GM18520 (cell line): ENCODE data around the gene ZNF804A.
"Not testable (repeated sequence)": the region's sequence is repeated elsewhere in the genome, so short reads cannot be mapped to it uniquely, and the experiment has no call there.

Source experiments
- ATAC-seq: cut with Tn5 transposase; IDR thresholded peaks from one replicate; pipeline ENCODE4 v1.9.1; 2021; ENCODE audit not compliant: unreplicated experiment

The ZNF804A gene

GRCh38 chr2:184814421-184814820 is 216.1 kb downstream of the ZNF804A start:
- no peak for ATAC-seq

- ATAC-seq, result no peak
Measured at GRCh38 chr2:184815824-184816223, 217.5 kb downstream of the ZNF804A start.

- ATAC-seq, result no peak
Measured at GRCh38 chr2:184824597-184824996, 226.3 kb downstream of the ZNF804A start.

GRCh38 chr2:184830531-184830930 is 232.2 kb downstream of the ZNF804A start:
- no peak for ATAC-seq

- ATAC-seq, result no peak
Measured at GRCh38 chr2:184834699-184835397, 236.5 kb downstream of the ZNF804A start.

GRCh38 chr2:184835398-184835715 is 237.0 kb downstream of the ZNF804A start:
- ATAC-seq, result no peak

GRCh38 chr2:184847331-184847730 is 249.0 kb downstream of the ZNF804A start:
- ATAC-seq, result no peak

- ATAC-seq, result no peak
Measured at GRCh38 chr2:184849516-184849915, 251.2 kb downstream of the ZNF804A start.

- no peak for ATAC-seq
Measured at GRCh38 chr2:184851576-184851975, 253.2 kb downstream of the ZNF804A start.

GRCh38 chr2:184859187-184859586 is 260.9 kb downstream of the ZNF804A start:
- no peak for ATAC-seq

GRCh38 chr2:184860744-184861143 is 262.4 kb downstream of the ZNF804A start:
- ATAC-seq, result no peak

GRCh38 chr2:184875212-184875611 is 276.9 kb downstream of the ZNF804A start:
- ATAC-seq, result no peak

- no peak for ATAC-seq
Measured at GRCh38 chr2:184875911-184876310, 277.6 kb downstream of the ZNF804A start.

GRCh38 chr2:184877909-184878308 is 279.6 kb downstream of the ZNF804A start:
- ATAC-seq, result no peak

GRCh38 chr2:184879671-184880070 is 281.3 kb downstream of the ZNF804A start:
- no peak for ATAC-seq

- not testable (repeated sequence) for ATAC-seq
Measured at GRCh38 chr2:184886585-184886984, 288.3 kb downstream of the ZNF804A start.

GRCh38 chr2:184890311-184890710 is 292.0 kb downstream of the ZNF804A start:
- peak; percentile 66 for ATAC-seq

- no peak for ATAC-seq
Measured at GRCh38 chr2:184904991-184905390, 306.7 kb downstream of the ZNF804A start.

- no peak for ATAC-seq
Measured at GRCh38 chr2:184906160-184906559, 307.8 kb downstream of the ZNF804A start.

- ATAC-seq, result no peak
Measured at GRCh38 chr2:184906709-184907108, 308.4 kb downstream of the ZNF804A start.

- ATAC-seq, result no peak
Measured at GRCh38 chr2:184908966-184909365, 310.6 kb downstream of the ZNF804A start.

- no peak for ATAC-seq
Measured at GRCh38 chr2:184920451-184920965, 322.2 kb downstream of the ZNF804A start.

GRCh38 chr2:184921676-184922075 is 323.3 kb downstream of the ZNF804A start:
- no peak for ATAC-seq
